IMR-90 (cell line): ENCODE measurements around the gene CLDN19. TPM values are rescaled to one million over a fixed set of nuclear protein-coding genes. Genes with fewer than 3 reads are reported as not detected.

Experiments used
- ATAC-seq: fragments of 200-7000 bp; cut with Tn5 transposase; 2 replicates; pipeline ENCODE4 v1.9.1; 2020; ENCODE audit warnings: low read depth, mild to moderate bottlenecking, moderate library complexity
- BruUV-seq: library from RNA; stranded (reverse); fragments of 400-500 nt; replicated peaks from 2 replicates; lab custom pipeline; 2021; lab: Mats Ljungman, UMichigan
- CTCF ChIA-PET: fragments of 300-600 bp; formaldehyde crosslinking; extraction: SDS; loops from one replicate; lab custom pipeline; 2021; ENCODE audit warnings: antibody characterized with exemption; lab: Yijun Ruan, JAX
- POLR2A ChIA-PET: fragments of 300-600 bp; sonication (Branson Sonifier 250); formaldehyde crosslinking; loops from one replicate; lab custom pipeline; 2022; ENCODE audit warnings: antibody characterized with exemption; ENCODE audit not compliant: unreplicated experiment; lab: Charles Lee
- DNase-seq: peaks from one replicate; pipeline ENCODE4 v3.0.0; 2013
- H2AFZ ChIP-seq: replicated peaks from 2 replicates; pipeline ENCODE3; 2013; ENCODE audit warnings: low read length, mild to moderate bottlenecking; ENCODE audit not compliant: poor library complexity
- H2AK5ac ChIP-seq: 2 replicates; pipeline ENCODE4 v1.6.1; 2013; ENCODE audit warnings: low read depth, low read length, inconsistent platforms
- H2AK9ac ChIP-seq: replicated peaks from 2 replicates; pipeline ENCODE3; 2013; ENCODE audit warnings: mild to moderate bottlenecking, low read depth, low read length, moderate library complexity; ENCODE audit not compliant: poor library complexity
- H2BK120ac ChIP-seq: 2 replicates; pipeline ENCODE4 v1.6.1; 2013; ENCODE audit warnings: low read depth, low read length, inconsistent platforms
- H2BK15ac ChIP-seq: 3 replicates; pipeline ENCODE4 v1.6.1; 2013; ENCODE audit warnings: low read depth, low read length, inconsistent platforms
- H2BK20ac ChIP-seq: 2 replicates; pipeline ENCODE4 v1.6.1; 2013; ENCODE audit warnings: low read depth, mild to moderate bottlenecking, inconsistent platforms, low read length, moderate library complexity
- H2BK5ac ChIP-seq: 2 replicates; pipeline ENCODE4 v1.6.1; 2013; ENCODE audit warnings: mild to moderate bottlenecking, low read depth, low read length, inconsistent platforms; ENCODE audit not compliant: poor library complexity, severe bottlenecking
- H3K14ac ChIP-seq: replicated peaks from 2 replicates; pipeline ENCODE4 v1.6.1; 2013; ENCODE audit warnings: low read depth, low read length, inconsistent platforms
- H3K18ac ChIP-seq: 2 replicates; pipeline ENCODE4 v1.6.1; 2013; ENCODE audit warnings: low read depth, low read length, control low read depth
- H3K23ac ChIP-seq: 2 replicates; pipeline ENCODE4 v1.6.1; 2013; ENCODE audit warnings: low read depth, low read length, inconsistent platforms
- H3K27ac ChIP-seq: 2 replicates; pipeline ENCODE4 v1.5.1; 2013; ENCODE audit warnings: mild to moderate bottlenecking, control low read depth, low read length; ENCODE audit not compliant: insufficient read depth
- H3K27me3 ChIP-seq: 2 replicates; pipeline ENCODE4 v1.6.1; 2013; ENCODE audit warnings: low read length; ENCODE audit not compliant: control insufficient read depth, insufficient read depth
- H3K36me3 ChIP-seq: 2 replicates; pipeline ENCODE4 v1.6.1; 2013; ENCODE audit warnings: low read length, mixed read lengths; ENCODE audit not compliant: control insufficient read depth, insufficient read depth
- H3K4ac ChIP-seq: 2 replicates; pipeline ENCODE4 v1.6.1; 2013; ENCODE audit warnings: low read depth, low read length, inconsistent platforms
- H3K4me1 ChIP-seq: 2 replicates; pipeline ENCODE4 v1.6.1; 2013; ENCODE audit warnings: low read length, mixed read lengths; ENCODE audit not compliant: control insufficient read depth, insufficient read depth
- H3K4me2 ChIP-seq: 2 replicates; pipeline ENCODE4 v1.6.1; 2013; ENCODE audit warnings: low read depth, mild to moderate bottlenecking, control low read depth, low read length, moderate library complexity
- H3K4me3 ChIP-seq: 2 replicates; pipeline ENCODE4 v1.5.1; 2013; ENCODE audit warnings: low read depth, mild to moderate bottlenecking, control low read depth, low read length, moderate library complexity; ENCODE audit not compliant: insufficient read depth
- H3K56ac ChIP-seq: 2 replicates; pipeline ENCODE4 v1.6.1; 2013; ENCODE audit warnings: low read length, inconsistent platforms; ENCODE audit not compliant: insufficient read depth; ENCODE audit errors: extremely low read depth
- H3K79me1 ChIP-seq, 2 experiments: 2 replicates each; pipeline ENCODE4 v1.6.1; 2013; ENCODE audit warnings: low read length in 2 of 2, inconsistent platforms in 1 of 2, low read depth in 1 of 2
- H3K9ac ChIP-seq: 2 replicates; pipeline ENCODE4 v1.6.1; 2013; ENCODE audit warnings: low read depth, low read length, control low read depth
- H3K9me1 ChIP-seq: 2 replicates; pipeline ENCODE4 v1.6.1; 2013; ENCODE audit warnings: low read length, inconsistent platforms; ENCODE audit not compliant: insufficient read depth
- H3K9me3 ChIP-seq: 2 replicates; pipeline ENCODE4 v1.6.1; 2013; ENCODE audit warnings: low read length; ENCODE audit not compliant: control insufficient read depth, insufficient read depth
- H4K20me1 ChIP-seq: 2 replicates; pipeline ENCODE4 v1.6.1; 2013; ENCODE audit warnings: low read length, inconsistent platforms; ENCODE audit not compliant: insufficient read depth
- H4K5ac ChIP-seq: 2 replicates; pipeline ENCODE4 v1.6.1; 2013; ENCODE audit warnings: mild to moderate bottlenecking, low read depth, low read length, control low read depth
- H4K8ac ChIP-seq, 2 experiments: 2 replicates each; pipeline ENCODE4 v1.6.1; 2013; ENCODE audit warnings: low read depth in 2 of 2, low read length in 2 of 2, control low read depth in 1 of 2, inconsistent platforms in 1 of 2
- H4K91ac ChIP-seq: 2 replicates; pipeline ENCODE4 v1.6.1; 2013; ENCODE audit warnings: low read depth, low read length, inconsistent platforms; ENCODE audit not compliant: insufficient read depth
- BHLHE40 ChIP-seq: fragments of 150-350 bp; IDR thresholded peaks from 2 replicates; pipeline ENCODE4 v1.6.1; 2016; ENCODE audit warnings: mild to moderate bottlenecking, low read depth, low read length
- CEBPB ChIP-seq: IDR thresholded peaks from 2 replicates; pipeline ENCODE4 v1.6.1; 2012; ENCODE audit warnings: low read depth, low read length, improper control_type of control experiment
- CHD1 ChIP-seq: IDR thresholded peaks from 2 replicates; pipeline ENCODE4 v1.6.1; 2012; ENCODE audit warnings: low read depth, low read length, improper control_type of control experiment
- ELK1 ChIP-seq: fragments of 150-350 bp; IDR thresholded peaks from 2 replicates; pipeline ENCODE4 v1.6.1; 2016; ENCODE audit warnings: low read depth, mild to moderate bottlenecking, low read length, moderate library complexity, borderline replicate concordance
- FOS ChIP-seq: fragments of 150-350 bp; IDR thresholded peaks from 2 replicates; pipeline ENCODE4 v1.6.1; 2016; ENCODE audit warnings: low read depth, low read length
- MAZ ChIP-seq: IDR thresholded peaks from 2 replicates; pipeline ENCODE4 v1.6.1; 2012; ENCODE audit warnings: low read depth, mild to moderate bottlenecking, low read length, improper control_type of control experiment, moderate library complexity, borderline replicate concordance
- MXI1 ChIP-seq: IDR thresholded peaks from 2 replicates; pipeline ENCODE4 v1.6.1; 2012; ENCODE audit warnings: low read depth, mild to moderate bottlenecking, low read length, moderate library complexity, borderline replicate concordance
- NFE2L2 ChIP-seq: fragments of 150-350 bp; IDR thresholded peaks from 2 replicates; pipeline ENCODE4 v1.6.1; 2016; ENCODE audit warnings: low read depth, mild to moderate bottlenecking, low read length
- POLR2A ChIP-seq: IDR thresholded peaks from 2 replicates; pipeline ENCODE4 v1.6.1; 2012; ENCODE audit warnings: mild to moderate bottlenecking, low read depth, low read length
- RAD21 ChIP-seq: IDR thresholded peaks from 2 replicates; pipeline ENCODE4 v1.6.1; 2012; ENCODE audit warnings: low read length, improper control_type of control experiment
- RCOR1 ChIP-seq: IDR thresholded peaks from 2 replicates; pipeline ENCODE4 v1.6.1; 2012; ENCODE audit warnings: mild to moderate bottlenecking, low read length, improper control_type of control experiment; ENCODE audit not compliant: insufficient replicate concordance
- SMC3 ChIP-seq: fragments of 150-350 bp; IDR thresholded peaks from 2 replicates; pipeline ENCODE4 v1.6.1; 2016; ENCODE audit warnings: low read depth, mild to moderate bottlenecking, antibody characterized with exemption, low read length, moderate library complexity
- USF2 ChIP-seq: fragments of 150-350 bp; IDR thresholded peaks from 2 replicates; pipeline ENCODE4 v1.6.1; 2017; ENCODE audit warnings: mild to moderate bottlenecking, antibody characterized with exemption, low read length, low read depth
- WGBS, 2 experiments: methylation state at CpG; one replicate each; pipeline versions ENCODE4 v1.1.5 to v1.1.7; 2013; ENCODE audit warnings: missing lambda C conversion rate in 2 of 2; ENCODE audit not compliant: insufficient read length in 1 of 2; ENCODE audit errors: extremely low coverage in 2 of 2; 5-methylcytosine and 5-hydroxymethylcytosine counted together
- dilution Hi-C: fragments of 300-500 bp; cut with HindIII; formaldehyde crosslinking; loops from one replicate; pipeline ENCODE4 v1.14.3; 2018; ENCODE audit warnings: low sequenced_read_pairs; ENCODE audit not compliant: unreplicated experiment
- in situ Hi-C: fragments of 300-500 bp; cut with MboI; formaldehyde crosslinking; loops from 3 replicates; pipeline ENCODE4 v1.14.3; 2019; ENCODE audit warnings: low sequenced_read_pairs, inconsistent platforms, mixed read lengths
- intact Hi-C: fragments of 100-400 bp; cut with micrococcal nuclease; formaldehyde crosslinking; loops from 2 replicates; pipeline ENCODE4 v1.10.0; 2022
- polyA plus RNA-seq, 3 experiments: library from polyadenylated mRNA; depleted of rRNA; stranded (reverse); fragments of >200 nt; gene quantifications; 2 replicates each; pipeline ENCODE4 v1.2.3, GENCODE V29; 2012; ENCODE audit warnings: low replicate concordance in 1 of 3
- total RNA-seq: library from RNA; depleted of rRNA; stranded (reverse); fragments of >200 nt; gene quantifications from 2 replicates; pipeline ENCODE4 v1.2.3, GENCODE V29; 2012

The CLDN19 gene
- total and polyA plus RNA-seq, 2 of the 4 experiments (the other 2 are of a cell fraction): not detected

- dilution Hi-C loops: no loop called here
- CTCF ChIA-PET: no interaction called here
- POLR2A ChIA-PET: no interaction called here
Measured at GRCh38 chr1:42692911-42693310, 47.1 kb downstream of the CLDN19 start.

More at GRCh38 chr1:42692911-42693310, 47.1 kb downstream of the CLDN19 start:
- no peak overlapping the region for H3K23ac ChIP-seq
- H2BK120ac ChIP-seq: no peak overlapping the region
- no TSS peak for BruUV-seq
- H3K27ac ChIP-seq: no peak overlapping the region
- no peak overlapping the region for H3K4me2 ChIP-seq
- no peak overlapping the region for H3K14ac ChIP-seq
- H4K5ac ChIP-seq: no peak overlapping the region
- intact Hi-C loops: no loop called here
- no peak for TF ChIP-seq BHLHE40
- TF ChIP-seq NFE2L2: no peak
- no peak for TF ChIP-seq USF2
- TF ChIP-seq FOS: no peak
- no peak for TF ChIP-seq MXI1
- no peak for TF ChIP-seq RCOR1
- TF ChIP-seq CEBPB: no peak
- TF ChIP-seq CHD1: no peak
- TF ChIP-seq MAZ: no peak
- TF ChIP-seq RAD21: no peak
- no peak for TF ChIP-seq POLR2A
- no peak for TF ChIP-seq SMC3
- TF ChIP-seq ELK1: no peak
- H4K8ac ChIP-seq: no peak overlapping the region
- peaks cover 15% of the 10 kb centered on the region for H3K4me1 ChIP-seq
- in situ Hi-C loops: no loop called here
- H3K9me1 ChIP-seq: peaks cover 6% of the 10 kb centered on the region
- H3K4ac ChIP-seq: no peak overlapping the region
- no peak overlapping the region for H2AFZ ChIP-seq
- H3K9ac ChIP-seq: no peak overlapping the region
- H2BK15ac ChIP-seq: no peak overlapping the region
- no peak overlapping the region for H2BK20ac ChIP-seq
- H3K27me3 ChIP-seq: no peaks in the 10 kb centered on the region
- H2AK9ac ChIP-seq: no peak overlapping the region
- H3K4me3 ChIP-seq: no peak overlapping the region
- no peak overlapping the region for H3K56ac ChIP-seq
- no CpG with 5 or more reads among the region's 2 CpGs for WGBS, 2 experiments
- H3K36me3 ChIP-seq: peaks cover 23% of the 10 kb centered on the region
- DNase-seq: no peak
- peaks cover 7 to 34% of the 10 kb centered on the region in 2 experiments for H3K79me1 ChIP-seq
- no peak overlapping the region for H4K91ac ChIP-seq
- peaks cover 74% of the 10 kb centered on the region for H4K20me1 ChIP-seq
- no peak for ATAC-seq
- H2AK5ac ChIP-seq: no peak overlapping the region
- H3K9me3 ChIP-seq: no peaks in the 10 kb centered on the region
- H3K18ac ChIP-seq: no peak overlapping the region
- no peak overlapping the region for H2BK5ac ChIP-seq
